HG03378 (cell line): ENCODE measurements around the gene ACOXL.

ENCODE experiments used
- ATAC-seq: cut with Tn5 transposase; IDR thresholded peaks from one replicate; pipeline ENCODE4 v1.9.1; 2021; ENCODE audit warnings: mild to moderate bottlenecking, moderate library complexity; ENCODE audit not compliant: unreplicated experiment

The ACOXL gene

DNA sequence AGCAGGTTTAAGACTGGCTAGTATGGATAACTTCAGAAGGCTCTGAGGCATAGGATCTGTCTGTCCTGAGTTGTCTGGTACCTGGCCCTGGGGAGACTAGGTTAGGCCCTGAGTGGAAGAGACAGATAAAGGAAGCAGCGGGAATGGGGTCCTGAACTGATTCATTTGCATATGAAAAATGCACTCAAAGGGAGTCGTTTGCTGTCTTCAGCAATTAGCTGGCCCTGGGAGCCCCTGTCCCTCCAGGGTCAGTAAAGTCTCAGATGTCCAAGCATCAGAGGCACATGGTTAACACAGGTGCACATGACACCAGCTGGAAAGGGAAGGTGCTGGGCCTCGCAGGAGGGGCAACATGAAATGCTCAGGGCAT lies 172.4 kb downstream of the ACOXL start:
- no peak for ATAC-seq

DNA sequence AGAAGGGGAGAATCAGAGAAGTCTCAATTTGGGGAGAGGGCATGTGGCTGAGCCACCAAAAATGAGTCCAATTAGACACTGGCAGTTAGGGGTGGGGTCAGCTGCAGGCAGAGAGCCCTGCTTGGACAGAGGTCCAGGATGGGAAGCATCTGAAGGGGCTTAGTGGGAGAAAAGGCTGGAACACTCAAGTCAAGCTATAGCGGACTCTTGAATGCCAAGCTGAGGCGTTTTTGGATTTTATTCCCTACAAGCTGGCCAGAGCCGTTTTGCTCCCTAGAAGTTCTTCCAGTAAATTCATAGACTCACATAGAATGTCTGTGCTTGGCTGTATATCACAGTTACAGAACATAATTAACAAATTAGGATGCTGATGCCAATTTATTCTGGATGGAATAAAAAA lies 172.8 kb downstream of the ACOXL start:
- ATAC-seq = no peak

DNA sequence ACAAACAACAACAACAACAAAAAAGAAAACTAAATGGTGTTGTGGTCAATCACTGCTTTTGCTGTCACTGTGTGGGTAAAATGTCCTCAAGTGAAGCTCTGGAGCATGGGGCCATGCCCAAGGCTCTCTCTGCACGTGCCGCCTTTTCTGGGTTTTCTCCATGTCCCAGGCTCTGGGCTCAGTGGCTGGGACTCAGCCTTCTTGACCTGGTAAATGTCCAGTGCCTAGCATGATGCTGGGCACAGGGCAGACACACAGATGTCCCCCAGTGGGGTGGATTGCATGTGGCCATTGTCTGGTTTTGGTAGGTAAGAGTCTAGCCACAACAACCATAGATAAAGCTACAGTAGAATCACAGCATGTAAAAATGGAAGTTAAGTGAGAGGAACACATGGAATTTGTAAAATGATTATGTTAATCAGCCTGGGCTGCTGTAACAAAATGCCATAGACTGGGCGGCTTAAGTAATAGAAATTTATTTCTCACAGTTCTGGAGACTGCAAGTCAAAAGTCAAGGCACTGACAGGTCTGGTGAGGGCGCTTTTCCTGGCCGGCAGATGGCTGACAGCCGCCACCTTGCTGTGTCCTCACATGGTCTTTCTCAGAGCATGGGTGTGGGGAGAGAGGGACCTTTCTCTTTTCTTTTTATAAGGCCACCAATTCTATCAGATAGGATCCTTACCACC lies 174.4 kb downstream of the ACOXL start:
- ATAC-seq = no peak

DNA sequence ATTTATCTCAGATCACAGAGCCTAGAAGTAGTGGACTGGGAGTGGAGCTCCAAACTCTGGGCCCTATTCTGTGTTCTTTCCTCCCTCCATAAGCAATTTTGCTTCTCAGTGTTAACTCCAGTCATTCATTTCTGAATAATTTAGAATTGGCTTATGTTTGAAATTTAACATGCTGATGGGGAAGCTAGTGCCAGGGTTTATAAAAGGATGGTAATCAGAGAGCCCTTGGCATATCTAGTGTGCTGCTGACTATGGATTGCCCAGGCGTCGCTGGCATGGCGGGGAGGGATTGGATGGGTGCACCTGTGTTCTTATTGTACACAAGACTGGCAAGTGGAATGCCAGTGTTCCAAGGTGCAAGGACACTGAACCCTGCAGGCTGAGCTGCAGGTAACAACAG lies 177.1 kb downstream of the ACOXL start:
- no peak for ATAC-seq

DNA sequence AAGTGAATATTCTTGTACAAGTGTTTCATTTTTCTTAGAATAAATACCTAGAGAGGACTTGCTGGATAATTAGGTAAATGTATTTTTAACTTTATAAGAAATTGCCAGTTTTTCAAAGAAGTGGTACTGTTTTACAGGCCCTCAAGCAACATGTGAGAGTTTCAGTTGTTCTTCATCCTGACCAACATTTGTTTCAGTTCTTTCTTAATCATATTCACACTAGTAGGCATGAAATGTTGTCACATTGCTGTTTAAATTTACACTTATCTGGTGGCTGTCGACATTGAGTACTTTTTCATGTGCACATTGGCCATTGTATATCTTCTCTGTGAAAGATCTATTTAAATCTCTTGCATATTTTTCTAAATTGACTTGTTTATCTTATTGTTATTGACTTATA lies 178.1 kb downstream of the ACOXL start:
- no peak for ATAC-seq

DNA sequence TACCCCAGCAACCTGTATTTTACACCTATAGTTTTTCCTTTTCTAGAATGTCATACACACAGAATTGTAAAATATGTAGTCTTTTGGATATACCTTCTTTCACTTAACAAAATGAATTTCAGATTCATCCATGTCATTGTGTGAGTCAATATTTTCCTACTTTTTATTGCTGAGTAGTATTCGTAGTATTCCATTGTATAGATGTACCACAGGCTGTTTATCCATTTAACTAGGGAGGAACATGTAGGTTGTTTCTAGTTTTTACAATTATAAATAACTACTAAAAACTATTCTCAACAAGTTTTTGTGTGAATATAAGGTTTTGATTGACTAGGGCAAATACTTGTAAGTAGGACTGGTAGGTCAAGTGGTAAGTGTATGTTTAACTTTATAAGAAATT lies 187.4 kb downstream of the ACOXL start:
- ATAC-seq = no peak

DNA sequence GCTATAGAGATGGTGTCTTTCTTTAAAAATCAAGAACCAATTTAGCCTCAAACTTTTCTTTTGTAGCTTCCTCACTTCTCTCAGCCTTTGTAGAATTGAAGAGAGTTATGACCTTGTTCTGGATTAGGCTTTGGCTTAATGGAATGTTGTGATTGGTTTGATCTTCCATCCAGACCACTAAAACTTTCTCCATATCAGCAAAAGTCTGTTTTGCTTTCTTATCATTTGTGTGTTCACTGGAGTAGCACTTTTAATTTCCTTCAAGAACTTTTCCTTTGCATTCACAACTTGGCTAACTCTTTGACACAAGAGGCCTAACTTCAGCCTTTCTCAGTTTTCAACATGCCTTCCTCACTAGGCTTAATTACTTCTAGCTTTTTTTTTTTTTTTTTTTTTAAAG lies 193.1 kb downstream of the ACOXL start:
- no peak for ATAC-seq

DNA sequence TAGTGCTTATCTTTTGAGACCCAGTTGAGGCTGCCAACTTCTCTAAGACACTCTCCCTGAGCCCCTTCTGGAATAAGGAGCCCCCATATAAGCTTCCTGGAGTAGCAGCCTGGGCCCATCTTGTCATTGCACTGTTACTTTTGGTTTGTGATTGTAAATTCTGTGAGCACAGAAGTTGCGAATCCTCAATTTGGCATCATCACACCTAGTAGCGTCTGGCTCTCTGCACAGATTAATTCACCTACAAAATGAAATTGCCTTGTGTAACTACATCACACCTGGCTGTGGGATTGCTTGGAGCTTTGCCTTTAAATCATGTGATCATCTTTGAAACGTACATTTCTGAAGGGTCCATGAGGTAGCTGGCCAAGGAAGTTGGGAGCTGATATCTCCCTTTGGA lies 195.2 kb downstream of the ACOXL start:
- no peak for ATAC-seq

DNA sequence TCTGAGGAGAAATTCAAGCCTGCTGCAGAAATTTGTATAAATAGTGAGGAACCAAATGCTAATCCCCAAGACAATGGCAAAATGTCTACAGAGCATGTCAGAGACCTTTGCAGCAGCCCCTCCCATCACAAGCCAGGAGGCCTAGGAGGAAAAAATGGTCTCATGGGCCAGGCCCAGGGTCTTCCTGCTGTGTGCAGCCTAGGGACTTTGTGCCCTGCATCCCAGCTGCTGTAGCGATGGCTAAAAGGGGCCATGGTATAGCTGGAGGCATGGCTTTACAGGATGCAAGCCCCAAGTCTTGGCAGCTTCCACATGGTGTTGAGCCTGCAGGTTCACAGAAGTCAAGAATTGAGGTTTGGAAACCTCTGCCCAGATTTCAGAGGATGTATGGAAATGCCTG lies 197.2 kb downstream of the ACOXL start:
- no peak for ATAC-seq

DNA sequence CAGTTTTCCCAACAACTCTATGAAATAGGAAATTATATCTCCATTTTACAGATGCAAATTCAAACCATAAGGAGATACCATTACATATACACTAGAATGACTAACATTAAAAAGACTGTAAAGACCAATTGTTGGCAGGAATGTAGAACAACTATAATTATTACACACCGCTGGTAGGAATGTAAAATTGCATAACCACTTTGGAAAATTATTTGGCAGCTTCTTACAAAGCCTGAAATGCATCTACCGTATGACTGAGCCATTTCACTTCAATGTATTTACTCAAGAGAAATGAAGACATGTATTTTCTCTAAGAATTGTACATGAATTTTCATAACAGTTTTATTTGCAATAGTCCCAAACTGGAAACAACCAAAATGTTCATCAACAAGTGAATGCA lies 199.3 kb downstream of the ACOXL start:
- ATAC-seq = no peak

DNA sequence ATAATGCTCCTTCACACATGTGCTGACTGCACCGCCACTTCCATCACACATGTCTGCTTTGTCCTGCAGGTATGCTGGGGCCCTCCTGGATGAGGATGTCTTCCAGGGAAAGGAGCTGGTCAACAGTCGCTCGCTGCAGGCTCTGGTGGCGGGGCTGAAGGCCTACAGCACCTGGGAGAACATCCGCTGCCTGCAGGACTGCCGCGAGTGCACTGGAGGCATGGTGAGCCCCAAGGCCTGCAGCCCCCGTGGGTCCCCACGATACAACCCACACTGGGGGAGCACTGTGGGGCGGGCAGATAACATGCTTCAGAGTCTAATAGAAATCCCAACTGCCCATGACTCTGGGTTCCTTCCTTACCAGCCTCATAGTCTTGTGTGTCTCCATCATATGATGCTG lies 201.0 kb downstream of the ACOXL start:
- ATAC-seq = no peak

DNA sequence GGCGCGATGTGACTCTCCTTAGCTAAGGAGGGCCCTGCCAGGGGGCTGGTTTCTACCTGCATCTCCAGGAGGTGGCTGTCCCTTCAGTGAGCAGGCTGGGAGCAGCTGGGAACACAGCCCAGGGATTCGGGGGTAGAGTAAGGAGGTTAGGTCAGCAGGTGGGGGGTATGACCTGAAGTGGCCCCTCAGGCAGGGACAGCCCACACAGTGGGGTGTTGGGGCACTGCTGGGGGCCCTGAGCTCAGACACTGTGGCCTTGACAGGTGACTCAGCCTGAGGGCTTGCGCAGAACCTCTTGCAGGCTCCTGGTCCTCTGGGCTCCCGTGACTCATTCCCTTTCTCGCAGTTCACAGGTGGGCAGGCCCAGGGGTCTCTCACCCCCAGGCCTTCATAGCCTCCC lies 202.6 kb downstream of the ACOXL start:
- no peak for ATAC-seq

DNA sequence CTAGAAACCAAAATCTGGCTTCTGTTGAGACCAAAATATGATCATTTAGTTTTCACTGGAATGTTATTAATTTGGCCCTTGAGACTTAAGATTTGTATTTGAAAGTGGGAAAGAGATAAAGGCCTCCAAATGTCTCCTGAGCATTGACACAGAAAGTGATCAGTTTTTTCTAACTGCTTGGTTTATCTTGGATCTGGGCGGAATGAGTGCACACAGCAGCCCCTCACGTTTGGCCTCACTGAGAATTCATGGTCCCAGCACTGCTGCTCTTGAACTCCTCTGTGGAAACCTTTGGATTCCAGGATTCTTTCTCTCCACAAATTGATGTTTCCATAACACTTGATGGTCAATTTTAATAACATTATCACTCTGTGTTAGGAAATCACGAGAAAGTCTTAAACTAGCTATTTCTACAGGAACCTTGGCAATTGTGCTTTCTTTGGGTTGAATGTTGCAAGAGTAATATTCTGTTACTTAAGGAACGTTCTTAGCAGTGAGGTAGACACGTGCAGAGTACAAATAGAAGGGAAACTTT lies 208.1 kb downstream of the ACOXL start:
- ATAC-seq = no peak

DNA sequence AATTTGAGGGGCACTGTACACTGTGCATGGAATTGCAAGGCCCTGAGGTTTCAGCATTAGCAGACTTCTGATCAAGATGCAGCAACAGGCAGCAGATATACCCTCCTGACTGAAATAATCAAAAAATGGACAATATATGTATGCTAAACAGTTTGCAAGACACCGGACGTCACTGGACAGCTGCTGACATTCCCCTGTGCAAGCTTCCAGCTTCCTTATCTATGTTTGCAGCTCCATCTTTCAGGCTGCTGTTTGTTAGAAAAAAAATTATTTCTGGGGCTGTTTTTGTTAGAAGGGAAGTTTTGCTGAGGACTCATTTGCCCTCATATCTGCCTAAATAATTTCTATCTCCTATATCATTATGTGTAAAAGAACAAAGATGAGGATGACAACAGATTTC lies 208.9 kb downstream of the ACOXL start:
- ATAC-seq = no peak

DNA sequence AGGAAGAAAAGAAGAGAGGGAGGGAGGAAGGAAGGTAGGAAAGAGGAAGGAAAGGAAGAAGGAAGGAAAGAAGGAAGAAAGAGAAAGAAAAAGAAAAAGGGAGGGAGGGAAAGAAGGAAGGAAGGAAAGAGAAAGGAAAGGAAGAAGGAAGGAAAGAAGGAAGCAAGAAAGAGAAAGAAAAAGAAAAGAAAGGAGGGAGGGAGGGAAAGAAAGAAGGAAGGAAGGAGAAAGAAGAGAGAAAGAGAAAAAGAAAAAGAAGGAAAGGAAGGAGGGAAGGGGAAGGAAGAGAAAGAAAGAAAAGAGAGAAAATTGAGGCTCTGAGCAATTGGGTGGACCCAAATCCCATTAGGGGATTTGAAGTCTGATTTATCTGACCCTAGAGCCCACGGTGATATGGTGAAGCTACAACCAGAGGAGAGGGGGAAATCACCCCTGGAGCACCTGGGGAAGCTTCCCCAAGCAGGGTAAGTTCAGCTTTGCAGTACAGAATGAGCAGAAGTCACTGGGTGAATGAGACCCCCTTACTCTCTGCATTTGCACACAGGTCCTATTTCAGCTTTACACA lies 210.8 kb downstream of the ACOXL start:
- ATAC-seq = no peak

DNA sequence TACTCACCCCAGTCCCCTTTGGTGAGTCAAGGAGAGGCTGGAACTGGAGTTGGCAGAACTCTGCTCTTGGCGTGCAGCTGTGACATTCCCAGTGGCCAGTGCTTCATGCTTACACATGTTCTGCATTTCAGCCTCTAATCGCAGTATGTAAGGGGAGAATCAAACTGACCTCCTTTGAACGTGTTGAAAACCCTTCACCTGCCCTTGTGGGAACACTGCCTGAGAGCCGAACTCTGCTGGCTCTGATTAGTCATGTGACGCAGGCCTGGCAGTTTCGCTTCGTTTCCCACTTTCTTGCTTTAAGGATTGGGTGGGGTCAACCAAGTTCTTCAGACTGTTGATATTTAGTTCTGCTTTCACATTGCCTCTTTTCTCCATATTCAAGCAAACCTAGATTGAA lies 214.5 kb downstream of the ACOXL start:
- no peak for ATAC-seq

DNA sequence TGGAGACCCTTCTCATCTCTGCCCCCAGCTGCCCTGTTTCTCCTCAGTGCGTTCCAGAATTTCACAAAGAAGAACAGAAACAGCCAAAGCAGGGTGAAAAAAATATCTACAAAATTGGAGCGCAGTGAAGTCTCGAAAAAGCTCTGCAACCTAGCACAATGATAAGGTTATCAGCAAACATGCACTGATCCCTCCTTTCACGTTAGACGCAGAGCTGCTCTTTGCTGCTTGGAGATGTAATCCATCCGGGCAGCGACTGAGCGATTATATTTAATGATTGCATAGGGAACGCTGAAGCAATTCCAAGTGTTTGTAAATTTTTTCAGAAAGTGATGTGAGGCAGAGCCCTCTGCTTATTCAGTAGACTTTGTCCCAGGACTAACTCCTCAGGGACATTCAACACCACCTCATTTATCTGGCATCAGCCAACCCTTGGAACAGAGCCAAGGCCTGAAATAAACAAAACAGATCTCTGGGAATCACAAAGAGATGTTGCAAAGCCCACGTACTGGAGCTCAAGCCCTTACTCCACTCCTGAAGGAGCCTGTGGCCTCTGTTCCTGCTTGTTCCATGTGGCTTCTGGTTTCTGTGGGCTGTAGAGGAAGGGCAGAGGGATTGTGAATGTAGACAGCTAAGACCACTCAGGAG lies 215.8 kb downstream of the ACOXL start:
- no peak for ATAC-seq

DNA sequence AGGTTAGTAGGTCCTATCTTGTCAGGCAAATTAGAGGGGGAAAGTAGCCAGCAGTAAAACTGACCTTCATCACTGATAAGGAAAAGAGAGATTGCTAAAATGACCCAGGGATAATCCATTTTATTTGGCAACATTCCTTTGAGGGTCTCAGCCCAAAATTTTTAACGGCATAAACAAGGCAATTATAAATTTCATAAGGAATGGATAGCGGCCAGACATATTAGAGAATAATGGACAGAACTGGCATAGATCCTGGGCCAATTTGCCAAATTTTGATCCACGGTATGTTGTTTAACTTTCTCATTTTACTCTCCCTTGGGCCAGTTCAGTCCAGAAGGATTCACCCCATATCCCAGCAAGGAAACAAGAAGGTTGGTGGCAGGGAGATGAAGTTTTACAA lies 217.9 kb downstream of the ACOXL start:
- ATAC-seq = no peak

DNA sequence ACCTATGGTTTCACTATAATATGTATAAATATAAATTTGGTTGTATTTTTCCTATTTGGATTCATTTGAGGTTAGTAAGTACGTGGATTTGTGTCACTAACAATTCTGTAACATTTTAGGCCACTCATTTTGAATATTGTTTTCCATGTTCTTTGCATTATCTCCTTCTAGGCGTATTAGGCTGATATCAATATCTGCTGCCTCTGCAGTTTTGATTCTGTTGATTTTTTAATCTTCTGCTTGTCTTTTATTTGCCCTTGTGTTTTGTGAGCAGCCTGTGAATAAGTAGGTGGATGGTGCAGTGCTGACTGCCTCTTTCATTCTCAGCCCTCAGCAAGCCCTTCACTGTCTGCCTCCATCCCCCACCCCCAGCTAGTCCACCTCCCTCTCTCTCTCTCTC lies 222.7 kb downstream of the ACOXL start:
- no peak for ATAC-seq

DNA sequence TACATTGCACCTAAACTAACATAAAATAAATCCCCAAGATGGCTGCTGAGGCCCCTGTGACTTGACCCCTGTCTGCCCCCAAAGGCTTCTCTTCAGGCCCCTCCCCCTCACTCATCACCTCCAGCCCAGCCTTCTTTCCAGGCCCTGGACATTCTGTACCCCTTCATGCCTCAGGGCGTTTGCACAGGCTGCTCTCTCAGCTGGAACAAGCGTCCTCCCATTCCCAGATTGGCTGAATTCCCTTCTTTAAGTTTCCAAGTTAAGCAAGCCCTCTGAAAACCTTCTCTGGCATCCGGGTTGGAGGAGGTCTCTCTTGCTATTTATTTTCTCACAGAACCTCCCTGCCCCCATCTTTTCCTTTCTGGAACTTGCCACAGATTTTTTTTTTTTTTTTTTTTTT lies 223.2 kb downstream of the ACOXL start:
- ATAC-seq = no peak

DNA sequence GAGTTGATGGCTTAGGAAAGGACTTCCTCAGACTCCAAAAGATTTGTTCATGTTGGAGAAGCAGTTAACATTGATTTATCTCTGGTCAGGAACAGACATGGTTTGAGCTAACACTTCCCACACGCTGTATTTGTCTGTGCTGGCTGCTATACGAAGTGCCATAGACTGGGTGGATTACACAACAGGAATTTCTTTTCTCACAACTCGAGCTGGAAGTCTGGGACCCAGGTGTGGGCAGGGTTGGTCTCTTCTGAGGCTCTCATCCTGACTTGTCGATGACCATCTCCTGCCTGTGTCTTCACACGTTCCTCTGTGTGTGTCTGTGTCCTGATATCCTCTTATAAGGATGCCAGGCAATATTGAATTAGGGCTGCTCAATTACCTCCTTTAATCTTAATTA lies 224.9 kb downstream of the ACOXL start:
- no peak for ATAC-seq

DNA sequence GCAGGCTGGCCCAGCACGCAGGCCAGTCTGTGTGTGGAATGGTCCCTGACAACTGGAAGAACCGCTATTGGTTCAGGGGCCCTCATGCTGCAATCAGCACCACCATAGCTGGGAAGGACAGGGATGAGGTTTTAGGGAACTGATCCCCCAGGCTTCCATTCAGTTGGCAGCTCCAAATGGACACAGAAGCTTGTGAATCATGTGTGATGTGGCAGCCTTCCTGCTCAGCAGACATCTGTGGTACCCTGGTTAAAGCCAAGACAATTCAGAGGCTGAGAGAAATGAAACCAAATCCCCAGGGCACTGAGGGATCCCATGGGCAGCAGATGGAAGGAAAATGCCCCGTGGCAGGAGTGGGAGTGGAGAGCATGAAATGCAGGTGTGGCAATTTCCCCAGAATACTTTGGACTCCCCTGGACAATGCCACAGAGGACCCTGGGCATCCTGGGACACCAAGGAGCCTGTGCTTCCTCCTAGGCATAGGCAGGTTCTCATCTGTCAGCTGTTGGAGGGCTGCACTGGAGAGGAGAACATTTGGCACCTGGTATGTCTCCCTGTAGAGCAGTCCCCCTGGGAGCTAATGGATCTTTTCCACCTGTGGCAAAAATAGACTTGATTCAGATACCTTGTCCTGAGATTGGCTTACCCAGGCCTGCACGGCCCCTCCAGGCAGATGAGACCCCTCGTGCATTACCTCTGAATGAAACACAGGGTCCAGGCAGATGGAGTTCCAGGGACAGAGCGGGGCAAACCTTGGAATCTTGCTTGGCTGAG lies 226.2 kb downstream of the ACOXL start:
- no peak for ATAC-seq
